ENCODE measurements around the gene EPHA8.

The EPHA8 gene

GRCh38 chr1:22569269-22569668 is 6.0 kb downstream of the EPHA8 start:
- no peak for DNase-seq

DNA sequence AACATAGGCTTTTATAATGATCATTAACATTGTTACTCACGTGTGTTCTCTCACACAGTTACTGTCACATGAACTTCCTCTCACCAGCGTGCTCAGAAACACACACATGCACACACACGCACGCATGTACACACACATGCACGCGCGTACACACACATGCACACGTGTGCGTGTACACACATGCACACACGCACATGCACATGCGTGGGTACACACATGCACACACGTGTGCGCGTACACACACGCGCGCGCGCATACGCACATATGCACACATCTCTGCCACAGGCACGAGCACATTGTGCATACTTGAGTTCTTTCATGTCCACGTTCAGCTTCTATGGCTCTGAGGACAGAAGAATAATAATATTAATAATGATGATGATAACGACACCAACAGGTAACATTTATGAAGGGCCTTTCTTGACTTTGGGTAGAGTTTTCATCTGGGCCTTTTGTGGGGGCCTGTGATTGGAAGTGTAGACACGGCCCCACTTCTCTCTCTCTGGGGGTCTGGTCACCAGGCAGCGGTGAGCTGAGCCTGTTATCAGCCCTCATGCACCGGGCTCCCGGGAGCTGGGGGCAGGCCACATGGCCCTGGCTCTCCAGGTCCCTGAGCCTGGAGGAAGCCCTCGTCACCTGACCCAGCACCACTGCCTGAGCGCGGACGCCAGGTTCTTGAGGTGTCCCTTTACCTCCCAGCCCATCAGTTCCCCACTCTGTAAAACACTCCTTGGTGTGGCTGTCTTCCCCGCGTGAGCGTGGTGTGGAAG is 7.0 kb downstream of the EPHA8 start:
- no peak for DNase-seq

DNA sequence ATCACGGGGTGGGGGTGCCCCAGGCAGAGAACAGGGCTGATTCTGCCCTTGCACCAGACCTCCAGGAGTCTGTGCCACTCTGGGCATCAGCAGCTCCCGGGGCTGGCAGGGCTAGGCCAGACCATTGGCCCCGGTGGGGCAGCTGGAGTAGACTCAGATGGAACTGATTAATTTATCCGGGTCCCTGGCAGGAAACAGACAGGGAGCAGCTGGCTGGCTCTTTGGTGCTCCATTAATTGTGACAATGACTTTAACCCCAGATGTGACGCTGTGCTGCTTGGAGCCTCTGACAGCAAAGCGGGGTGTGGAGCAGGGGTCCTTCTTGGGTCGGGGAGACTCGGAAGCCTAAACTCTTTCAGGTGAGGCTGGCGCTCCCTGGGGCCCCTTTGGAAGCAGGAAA is 9.5 kb downstream of the EPHA8 start:
- DNase-seq: peak; percentile 66

DNA sequence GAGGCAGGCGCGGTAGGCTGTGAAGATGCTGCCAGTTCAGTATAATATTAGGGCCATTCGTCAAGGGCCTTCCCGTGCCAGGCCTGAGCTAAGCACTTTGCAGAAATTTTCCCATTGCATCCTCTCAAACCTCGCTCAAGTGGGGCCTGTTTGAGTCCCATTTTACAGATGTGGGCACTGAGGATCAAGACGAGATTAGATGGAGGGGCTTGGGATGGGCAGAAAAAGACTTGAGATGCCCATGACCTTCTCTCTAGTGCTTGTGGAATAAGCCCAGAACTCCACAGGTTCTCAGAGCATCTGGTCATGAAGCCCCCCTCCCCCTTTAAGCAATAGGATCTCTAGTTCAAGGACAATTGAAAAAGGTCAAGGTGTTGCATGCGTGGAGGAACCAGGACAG is 9.9 kb downstream of the EPHA8 start:
- DNase-seq: no peak

- no peak for DNase-seq
These were observed 12.4 kb downstream of the EPHA8 start for GRCh38 chr1:22575532-22576149.

DNA sequence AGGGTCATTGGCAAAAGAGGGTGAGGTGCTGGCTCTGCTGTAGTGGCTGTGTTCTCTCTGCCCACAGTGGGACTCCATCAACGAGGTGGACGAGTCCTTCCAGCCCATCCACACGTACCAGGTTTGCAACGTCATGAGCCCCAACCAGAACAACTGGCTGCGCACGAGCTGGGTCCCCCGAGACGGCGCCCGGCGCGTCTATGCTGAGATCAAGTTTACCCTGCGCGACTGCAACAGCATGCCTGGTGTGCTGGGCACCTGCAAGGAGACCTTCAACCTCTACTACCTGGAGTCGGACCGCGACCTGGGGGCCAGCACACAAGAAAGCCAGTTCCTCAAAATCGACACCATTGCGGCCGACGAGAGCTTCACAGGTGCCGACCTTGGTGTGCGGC is 12.9 kb downstream of the EPHA8 start:
- DNase-seq: no peak

DNA sequence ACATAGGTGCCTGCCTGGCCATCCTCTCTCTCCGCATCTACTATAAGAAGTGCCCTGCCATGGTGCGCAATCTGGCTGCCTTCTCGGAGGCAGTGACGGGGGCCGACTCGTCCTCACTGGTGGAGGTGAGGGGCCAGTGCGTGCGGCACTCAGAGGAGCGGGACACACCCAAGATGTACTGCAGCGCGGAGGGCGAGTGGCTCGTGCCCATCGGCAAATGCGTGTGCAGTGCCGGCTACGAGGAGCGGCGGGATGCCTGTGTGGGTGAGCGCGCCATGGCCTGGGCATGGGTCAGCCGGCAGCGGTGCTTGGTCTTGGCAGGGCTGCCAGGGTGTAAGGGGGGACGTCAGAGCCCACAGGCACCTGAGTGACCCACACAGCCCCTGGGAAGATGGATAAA is 13.3 kb downstream of the EPHA8 start:
- DNase-seq: no peak

GRCh38 chr1:22578732-22579361 is 15.6 kb downstream of the EPHA8 start:
- DNase-seq: no peak

- no peak for DNase-seq
These were observed 16.4 kb downstream of the EPHA8 start for GRCh38 chr1:22579541-22580155.

GRCh38 chr1:22582661-22583635 is 19.7 kb downstream of the EPHA8 start:
- DNase-seq: no peak

DNA sequence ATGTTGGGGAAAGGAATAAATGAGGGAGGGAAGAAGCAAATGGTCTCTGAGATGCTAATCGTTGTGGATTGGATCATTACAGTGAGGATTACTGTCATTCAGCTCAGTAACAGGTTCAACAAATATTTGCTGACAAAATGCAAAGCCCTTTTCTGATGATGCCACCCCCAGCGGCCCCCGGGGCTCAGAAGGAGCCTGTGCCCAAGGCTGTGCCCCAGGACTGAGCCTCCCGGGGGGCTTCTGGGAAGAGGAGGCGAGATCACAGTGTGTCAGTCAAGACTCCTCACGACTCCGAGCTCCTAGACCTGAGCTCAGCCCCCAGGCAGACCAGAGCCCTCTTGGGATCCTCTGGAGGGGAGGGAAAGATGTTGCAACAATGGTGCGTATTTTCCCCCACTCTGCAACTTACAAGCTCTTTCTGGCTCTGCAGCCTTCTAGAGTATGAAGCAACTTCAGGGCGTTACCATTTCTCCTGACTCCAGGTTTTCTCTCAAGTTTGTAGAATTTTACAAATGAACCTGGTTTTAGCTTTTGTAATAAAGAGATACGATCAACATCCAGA is 20.8 kb downstream of the EPHA8 start:
- DNase-seq: no peak

- no peak for DNase-seq
These were observed 21.7 kb downstream of the EPHA8 start for GRCh38 chr1:22584970-22585369.

GRCh38 chr1:22585471-22585870 is 22.2 kb downstream of the EPHA8 start:
- DNase-seq: no peak

DNA sequence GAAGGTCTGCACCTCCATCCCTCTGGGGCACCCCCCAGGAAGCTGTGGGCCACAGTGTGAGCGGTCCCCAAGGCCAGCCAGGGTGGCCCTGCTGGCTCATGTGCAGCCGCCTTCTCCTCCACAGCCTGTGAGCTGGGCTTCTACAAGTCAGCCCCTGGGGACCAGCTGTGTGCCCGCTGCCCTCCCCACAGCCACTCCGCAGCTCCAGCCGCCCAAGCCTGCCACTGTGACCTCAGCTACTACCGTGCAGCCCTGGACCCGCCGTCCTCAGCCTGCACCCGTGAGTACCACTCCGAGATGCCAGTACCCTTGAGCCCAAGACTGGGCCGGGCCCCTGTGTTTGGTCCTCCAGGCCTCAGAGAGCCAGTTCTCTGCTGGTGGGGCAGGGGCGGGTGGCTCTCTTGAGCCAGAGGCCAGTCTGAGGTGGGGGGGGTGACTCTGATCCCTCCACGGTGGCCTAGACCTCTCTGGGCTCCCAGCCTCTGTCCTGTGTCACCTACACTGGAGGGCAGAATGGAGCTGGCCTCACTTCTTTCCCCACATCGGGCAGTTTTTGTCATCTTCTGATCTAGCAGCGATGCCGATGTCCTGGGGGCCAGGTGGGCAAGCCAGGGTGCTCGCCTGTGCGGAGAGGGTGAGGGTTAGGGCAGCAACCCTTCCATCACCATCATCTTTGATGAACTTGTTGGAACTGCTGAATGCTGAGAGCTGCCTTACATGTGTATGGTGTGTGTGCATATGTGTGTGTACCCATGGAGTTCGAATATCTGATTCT is 23.3 kb downstream of the EPHA8 start:
- DNase-seq: no peak

GRCh38 chr1:22587247-22587646 is 24.0 kb downstream of the EPHA8 start:
- no peak for DNase-seq

DNA sequence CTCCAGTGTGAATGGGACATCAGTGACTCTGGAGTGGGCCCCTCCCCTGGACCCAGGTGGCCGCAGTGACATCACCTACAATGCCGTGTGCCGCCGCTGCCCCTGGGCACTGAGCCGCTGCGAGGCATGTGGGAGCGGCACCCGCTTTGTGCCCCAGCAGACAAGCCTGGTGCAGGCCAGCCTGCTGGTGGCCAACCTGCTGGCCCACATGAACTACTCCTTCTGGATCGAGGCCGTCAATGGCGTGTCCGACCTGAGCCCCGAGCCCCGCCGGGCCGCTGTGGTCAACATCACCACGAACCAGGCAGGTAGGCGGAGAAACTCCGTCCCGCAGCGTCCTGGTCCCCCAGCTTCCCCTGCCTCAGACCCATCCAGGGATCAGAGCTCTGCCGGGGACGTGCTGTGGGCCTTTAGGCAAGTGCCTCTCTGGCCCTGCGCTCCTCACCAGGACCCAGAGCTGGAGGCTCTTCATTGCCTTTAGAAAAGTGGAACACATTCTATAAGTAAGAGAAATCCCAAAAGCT is 25.7 kb downstream of the EPHA8 start:
- DNase-seq: no peak

- no peak for DNase-seq
These were observed 28.3 kb downstream of the EPHA8 start for GRCh38 chr1:22591576-22591975.

DNA sequence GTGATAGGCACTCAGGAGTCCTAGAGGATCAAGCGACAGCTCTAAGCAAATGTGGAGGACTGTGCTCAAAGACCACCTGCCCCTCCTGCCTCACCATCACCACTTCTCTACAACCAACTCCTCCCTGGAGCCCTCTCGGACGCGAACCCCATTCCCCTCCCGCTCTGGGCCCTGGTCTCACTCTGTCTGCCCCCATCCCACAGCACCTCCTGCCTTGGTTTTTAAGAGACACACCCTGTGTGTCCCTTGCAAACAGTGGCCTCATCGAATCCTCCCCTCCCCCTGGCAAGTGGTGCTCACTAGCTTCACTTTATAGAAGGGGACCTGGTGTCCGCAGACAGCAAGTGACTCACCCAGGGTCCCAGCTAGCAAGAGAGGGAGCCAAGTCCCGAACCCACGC is 28.8 kb downstream of the EPHA8 start:
- DNase-seq: no peak

DNA sequence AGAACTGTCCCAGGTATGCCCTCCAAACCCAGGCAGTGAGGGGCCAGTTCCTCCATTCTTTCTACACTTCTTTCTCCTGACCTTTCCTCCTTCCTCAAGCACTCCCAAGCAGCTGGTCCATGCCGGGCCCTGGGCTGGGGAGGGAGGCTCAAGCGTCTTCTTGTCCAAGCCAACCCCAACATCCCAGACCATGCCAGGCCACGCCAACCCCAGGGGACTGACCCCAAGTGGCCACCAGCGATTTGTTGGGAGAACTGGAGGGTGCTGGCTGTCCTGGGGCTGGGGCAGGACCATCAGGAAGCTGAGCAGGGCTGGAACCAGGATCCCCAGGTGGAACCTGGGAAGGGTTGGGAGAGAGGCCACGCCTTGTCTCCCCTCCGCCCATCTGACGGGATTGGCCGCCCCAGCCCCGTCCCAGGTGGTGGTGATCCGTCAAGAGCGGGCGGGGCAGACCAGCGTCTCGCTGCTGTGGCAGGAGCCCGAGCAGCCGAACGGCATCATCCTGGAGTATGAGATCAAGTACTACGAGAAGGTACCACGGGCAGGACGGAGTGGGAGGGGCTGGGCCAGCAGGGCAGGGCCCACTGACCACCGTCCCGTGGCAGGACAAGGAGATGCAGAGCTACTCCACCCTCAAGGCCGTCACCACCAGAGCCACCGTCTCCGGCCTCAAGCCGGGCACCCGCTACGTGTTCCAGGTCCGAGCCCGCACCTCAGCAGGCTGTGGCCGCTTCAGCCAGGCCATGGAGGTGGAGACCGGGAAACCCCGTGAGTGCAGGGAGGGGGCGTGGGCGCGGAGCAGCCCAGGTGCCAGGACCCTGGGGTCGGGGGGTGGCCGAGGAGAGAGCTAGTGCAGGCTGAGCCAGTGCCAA is 29.9 kb downstream of the EPHA8 start:
- DNase-seq: no peak

DNA sequence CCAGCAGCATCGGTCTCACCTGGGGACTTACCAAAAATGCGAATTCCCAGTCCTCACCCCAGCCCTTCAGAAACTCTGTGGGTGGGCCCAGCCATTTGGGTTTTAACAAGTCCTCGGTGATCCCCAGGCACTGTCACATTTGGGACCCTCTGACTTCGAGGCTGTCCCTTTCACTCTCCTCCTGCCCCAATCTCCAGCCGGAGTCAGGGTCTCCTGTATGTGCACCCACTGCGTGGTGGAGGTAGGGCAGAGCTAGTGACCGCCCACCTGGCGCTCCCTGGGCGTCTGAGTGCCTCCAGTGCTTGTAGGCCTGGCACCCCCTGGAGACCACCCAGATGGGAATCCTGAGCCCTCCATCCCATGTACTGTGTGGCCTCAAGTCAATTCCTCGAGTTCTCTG is 31.1 kb downstream of the EPHA8 start:
- DNase-seq: no peak

Data from eye (tissue), 1 donor.